H1 (cell line): ENCODE results near the gene TNS3.

ENCODE experiments used
- CEBPB ChIP-seq: IDR thresholded peaks from 2 replicates; pipeline ENCODE4 v1.6.1; 2012; ENCODE audit warnings: low read depth, low read length
- CREB1 ChIP-seq: IDR thresholded peaks from 2 replicates; pipeline ENCODE4 v1.6.1; 2012; ENCODE audit warnings: inconsistent platforms
- CTCF ChIP-seq, 3 experiments: IDR thresholded peaks; 1 replicate in 2 of 3; 2 replicates in 1 of 3; pipeline versions ENCODE4 v1.5.1 to v1.6.1; 2011; ENCODE audit warnings: low read length in 3 of 3, mild to moderate bottlenecking in 3 of 3, inconsistent platforms in 2 of 3, low read depth in 1 of 3, moderate library complexity in 1 of 3; ENCODE audit not compliant: insufficient read depth in 1 of 3; ENCODE audit errors: control extremely low read depth in 1 of 3
- EP300 ChIP-seq, 2 experiments: IDR thresholded peaks; 1 replicate in 1 of 2; 2 replicates in 1 of 2; pipeline ENCODE4 v1.6.1; 2011 to 2012; ENCODE audit warnings: low read depth in 2 of 2, low read length in 2 of 2, mild to moderate bottlenecking in 2 of 2, borderline replicate concordance in 1 of 2, inconsistent platforms in 1 of 2, moderate library complexity in 1 of 2
- JUN ChIP-seq: IDR thresholded peaks from 2 replicates; pipeline ENCODE4 v1.6.1; 2011; ENCODE audit warnings: low read depth, mild to moderate bottlenecking, improper control_type of control experiment, low read length
- MAFK ChIP-seq: IDR thresholded peaks from 2 replicates; pipeline ENCODE4 v1.6.1; 2012; ENCODE audit warnings: low read depth, mild to moderate bottlenecking, improper control_type of control experiment, low read length
- POLR2A ChIP-seq, 2 experiments: IDR thresholded peaks; 1 replicate in 1 of 2; 2 replicates in 1 of 2; pipeline ENCODE4 v1.6.1; 2011; ENCODE audit warnings: low read depth in 2 of 2, low read length in 2 of 2, mild to moderate bottlenecking in 2 of 2; ENCODE audit errors: control extremely low read depth in 1 of 2
- RNF2 ChIP-seq: fragments of 200-900, 300-1000 bp; sonication (generic); IDR thresholded peaks from 2 replicates; pipeline ENCODE4 v1.7.1; 2016; ENCODE audit warnings: borderline replicate concordance, low read depth, mild to moderate bottlenecking, antibody characterized with exemption, low read length; ENCODE audit not compliant: poor library complexity, severe bottlenecking; ENCODE audit errors: missing control alignments
- TAF1 ChIP-seq: IDR thresholded peaks from 2 replicates; pipeline ENCODE4 v1.6.1; 2011; ENCODE audit warnings: mild to moderate bottlenecking, low read depth, low read length
- TBP ChIP-seq: IDR thresholded peaks from 2 replicates; pipeline ENCODE4 v1.6.1; 2011; ENCODE audit warnings: low read depth, low read length, improper control_type of control experiment
- YY1 ChIP-seq: IDR thresholded peaks from 2 replicates; pipeline ENCODE4 v1.6.1; 2011; ENCODE audit warnings: low read depth, mild to moderate bottlenecking, low read length

GRCh38 chr7:47228386-47229014, 353.4 kb downstream of the TNS3 start:
- TF ChIP-seq POLR2A (IDR thresholded peaks at IDR 0.05; ENCODE audit: control extremely low read depth in 1 of 2, low read depth in 2 of 2, low read length in 2 of 2) (no peak), CTCF (IDR thresholded peaks at IDR 0.05; ENCODE audit: control extremely low read depth in 1 of 3, insufficient read depth in 1 of 3, low read depth in 1 of 3, low read length in 3 of 3) (no peak), JUN (no peak), YY1 (no peak), CEBPB (no peak), EP300 (IDR thresholded peaks at IDR 0.05; ENCODE audit: borderline replicate concordance in 1 of 2, low read depth in 2 of 2, low read length in 2 of 2) (no peak), TBP (no peak), TAF1 (no peak), CREB1 (no peak), RNF2 (no peak), MAFK (no peak)
